Measurements from ENCODE around the gene CNOT11.

- TF ChIP-seq CTCF (conservative IDR thresholded peaks at IDR 0.05; ENCODE audit: low read depth, low read length) (no peak), EZH2 (IDR thresholded peaks at IDR 0.05; ENCODE audit: borderline replicate concordance, low read depth, low read length, poor library complexity, severe bottlenecking) (no peak)
These were observed 54.8 kb downstream of the CNOT11 start for GRCh38 chr2:101307503-101307902.

Data from A673 (cell line).